ENCODE data around the gene CEP41.

Gene CEP41

DNA sequence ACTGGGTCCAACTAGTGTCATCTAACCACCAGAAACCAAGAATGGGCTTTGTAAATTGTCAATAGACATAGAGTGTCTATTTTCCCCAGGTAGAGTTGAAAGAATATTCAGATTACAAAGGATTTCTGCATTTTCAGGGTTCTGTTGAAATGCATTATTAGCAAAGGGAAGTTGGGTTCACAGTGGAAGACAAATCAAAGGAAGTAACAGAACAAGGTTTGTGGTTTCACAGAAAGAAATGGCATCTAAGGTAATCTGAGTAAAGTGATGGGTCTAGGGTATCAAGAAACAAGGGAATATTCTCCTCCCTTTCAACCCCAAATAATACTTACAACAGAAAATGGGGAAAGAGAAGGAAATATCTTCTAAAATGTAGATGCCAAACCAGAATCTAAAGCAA is 25.8 kb downstream of the CEP41 start:
- DNase-seq: no peak

DNA sequence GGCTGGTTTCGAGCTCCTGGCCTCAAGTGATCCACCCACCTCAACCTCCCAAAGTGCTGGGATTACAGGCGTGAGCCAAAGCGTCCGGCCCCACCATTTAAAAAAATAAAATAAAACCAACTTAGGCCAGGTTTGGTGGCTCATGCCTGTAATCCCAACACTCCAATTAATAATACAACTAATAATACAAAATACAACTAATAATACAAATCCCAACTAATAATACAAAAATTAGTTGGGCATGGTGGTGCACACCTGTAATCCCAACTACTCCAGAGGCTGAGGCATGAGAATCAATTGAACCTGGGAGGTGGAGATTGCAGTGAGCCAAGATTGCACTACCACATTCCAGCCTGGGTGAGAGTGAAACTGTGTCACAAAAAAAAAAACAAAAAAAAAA is 27.6 kb downstream of the CEP41 start:
- DNase-seq: no peak

DNA sequence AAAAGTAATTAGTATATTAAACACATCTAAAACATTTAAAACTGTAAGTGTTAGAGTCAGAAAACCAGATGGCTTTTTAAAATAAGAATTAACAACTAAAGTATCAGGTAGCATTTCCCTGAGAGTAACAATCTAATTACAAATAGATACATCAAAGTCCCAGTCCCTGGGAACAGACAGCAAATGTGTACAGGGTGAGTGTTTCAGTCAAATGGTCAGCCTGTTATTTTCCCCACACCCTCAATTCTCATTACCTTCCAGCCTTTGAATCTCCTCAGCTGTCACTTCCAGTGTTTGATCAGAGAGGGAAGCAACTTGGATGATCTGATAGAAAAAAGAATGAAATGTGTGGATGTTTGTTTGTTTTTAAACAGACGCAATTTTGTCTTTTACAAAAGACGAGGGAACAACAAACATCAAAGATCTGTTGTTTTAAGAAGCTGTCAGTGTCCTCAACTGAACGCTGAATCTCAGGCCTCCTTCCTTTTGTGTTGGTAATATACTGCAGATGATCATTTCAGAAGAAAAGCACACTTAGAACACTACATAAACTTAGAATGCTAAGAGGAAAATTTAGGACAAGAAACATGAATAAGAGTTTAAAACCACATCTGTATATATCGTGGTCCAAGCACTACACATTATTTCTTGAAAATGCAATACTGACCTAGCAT is 29.8 kb downstream of the CEP41 start:
- no peak for DNase-seq

DNA sequence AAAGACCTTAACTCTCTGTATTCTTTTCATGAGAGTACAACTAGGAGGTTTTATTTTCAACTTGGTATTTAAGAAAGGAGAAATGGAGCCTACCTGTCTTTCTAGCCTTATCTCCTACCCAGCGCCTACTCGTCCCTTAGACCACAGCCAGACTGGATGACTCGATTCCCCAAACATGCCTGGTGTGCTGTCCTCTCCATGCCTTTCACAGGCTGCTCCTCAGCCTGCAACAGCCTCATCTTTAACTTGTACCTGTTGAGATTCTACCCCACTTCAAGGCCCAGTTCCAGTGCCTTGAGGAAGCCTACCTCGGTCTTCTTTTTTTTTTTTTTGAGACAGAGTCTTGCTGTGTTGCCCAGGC is 31.1 kb downstream of the CEP41 start:
- no peak for DNase-seq

DNA sequence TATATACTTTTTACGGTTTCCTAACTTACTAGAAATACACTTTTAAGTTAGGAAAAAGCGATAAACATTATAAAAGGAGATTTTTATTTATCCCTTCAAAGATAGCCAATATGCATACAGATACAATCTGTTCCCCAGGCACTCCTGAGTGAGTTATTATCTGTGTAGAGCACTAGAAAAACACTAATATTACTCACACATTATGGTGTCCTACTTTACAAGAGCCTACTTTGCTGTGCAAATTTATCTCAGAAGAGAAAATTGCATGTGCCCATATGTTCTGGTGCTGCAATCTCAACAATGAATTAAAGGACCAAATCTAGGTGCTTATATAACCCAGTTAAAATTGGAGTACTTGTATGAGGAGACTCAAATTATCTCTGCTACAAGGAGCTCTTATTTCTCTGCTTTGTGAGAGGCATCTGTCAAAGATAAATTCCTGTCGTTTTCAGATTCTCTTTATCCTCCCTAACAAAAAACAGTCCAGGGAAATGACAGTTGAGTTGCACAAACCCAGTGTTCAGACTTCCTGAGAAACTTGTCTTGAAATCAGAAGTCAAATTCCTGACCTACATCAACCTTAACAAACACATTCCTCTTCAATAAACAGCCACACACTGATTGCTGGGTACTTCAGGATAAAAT is 31.6 kb downstream of the CEP41 start:
- DNase-seq: peak; percentile 98

DNA sequence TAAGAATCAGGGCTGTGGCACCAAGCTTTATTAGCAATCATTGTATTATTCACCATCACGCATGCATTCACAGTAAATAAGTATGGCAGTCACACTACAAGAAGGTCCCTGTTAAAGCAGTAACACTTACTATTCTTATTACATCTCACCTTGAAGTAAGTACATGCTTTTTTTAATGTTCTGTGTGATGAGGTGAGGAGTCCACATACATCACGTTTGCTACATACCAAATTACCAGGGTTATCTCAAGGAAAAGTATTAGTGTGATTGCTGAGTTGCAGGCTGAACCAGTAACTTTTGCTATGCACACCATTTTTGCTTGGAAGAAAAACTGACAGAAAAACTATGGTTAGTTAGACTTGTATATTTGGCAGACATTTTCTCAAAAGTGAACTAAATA is 35.8 kb downstream of the CEP41 start:
- DNase-seq: no peak

DNA sequence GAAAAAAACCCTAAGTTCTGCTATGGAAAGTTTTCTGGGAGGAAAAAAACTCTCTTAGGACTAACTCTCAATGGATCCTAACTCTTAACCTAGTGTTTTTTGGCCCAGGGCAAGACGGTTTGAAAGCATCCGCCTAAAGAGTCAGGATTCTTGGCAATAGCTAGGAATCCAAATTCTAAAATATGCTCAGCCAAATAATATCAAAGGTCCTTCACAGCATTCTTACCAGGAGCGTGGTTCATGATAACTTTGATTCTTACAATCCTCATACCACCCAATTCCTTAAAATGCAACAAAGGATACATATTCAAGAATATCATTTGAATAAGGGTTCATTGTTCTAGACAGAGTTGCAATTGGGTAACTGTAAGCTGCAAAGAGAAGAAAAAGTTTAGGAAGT is 39.2 kb downstream of the CEP41 start:
- DNase-seq: no peak

DNA sequence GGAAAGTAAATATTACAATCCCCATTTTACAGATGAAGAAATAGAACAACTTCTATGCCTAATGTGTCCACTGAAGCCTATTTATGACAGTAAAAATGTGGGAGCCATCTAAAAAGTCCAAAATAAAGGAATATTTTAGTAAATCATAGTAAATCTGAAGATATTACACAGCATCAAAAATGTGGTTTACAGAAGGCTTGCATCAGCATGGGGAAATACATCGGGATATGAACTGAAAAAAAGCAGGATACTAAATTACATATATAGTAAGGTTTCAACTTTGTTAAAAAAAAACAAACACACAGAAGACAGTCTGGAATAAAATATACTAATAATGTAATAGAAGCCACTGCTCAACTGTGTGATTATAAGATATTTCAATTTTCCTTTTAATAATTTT is 39.7 kb downstream of the CEP41 start:
- DNase-seq: no peak

DNA sequence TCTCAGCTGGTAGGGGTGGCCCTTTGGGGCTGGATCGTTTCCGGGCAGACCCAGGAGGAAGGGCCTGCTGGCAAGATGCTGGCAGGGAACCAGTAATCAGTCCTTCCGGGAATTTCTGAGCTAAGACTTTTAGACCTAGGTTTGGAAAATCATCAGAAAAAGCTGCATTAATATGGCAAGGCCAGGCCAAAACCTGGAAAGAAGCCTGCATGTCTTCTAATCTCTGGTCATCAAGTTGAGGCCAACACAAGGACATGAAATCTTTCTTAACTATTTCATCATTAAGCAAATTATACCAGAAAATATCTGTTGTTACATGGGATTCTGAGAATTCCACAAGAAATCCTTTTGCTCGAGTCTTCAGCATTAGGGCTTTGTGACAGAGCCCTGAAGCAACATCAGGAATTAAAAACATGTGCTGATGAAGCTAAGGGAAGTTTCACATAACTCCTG is 40.7 kb downstream of the CEP41 start:
- DNase-seq: no peak

DNA sequence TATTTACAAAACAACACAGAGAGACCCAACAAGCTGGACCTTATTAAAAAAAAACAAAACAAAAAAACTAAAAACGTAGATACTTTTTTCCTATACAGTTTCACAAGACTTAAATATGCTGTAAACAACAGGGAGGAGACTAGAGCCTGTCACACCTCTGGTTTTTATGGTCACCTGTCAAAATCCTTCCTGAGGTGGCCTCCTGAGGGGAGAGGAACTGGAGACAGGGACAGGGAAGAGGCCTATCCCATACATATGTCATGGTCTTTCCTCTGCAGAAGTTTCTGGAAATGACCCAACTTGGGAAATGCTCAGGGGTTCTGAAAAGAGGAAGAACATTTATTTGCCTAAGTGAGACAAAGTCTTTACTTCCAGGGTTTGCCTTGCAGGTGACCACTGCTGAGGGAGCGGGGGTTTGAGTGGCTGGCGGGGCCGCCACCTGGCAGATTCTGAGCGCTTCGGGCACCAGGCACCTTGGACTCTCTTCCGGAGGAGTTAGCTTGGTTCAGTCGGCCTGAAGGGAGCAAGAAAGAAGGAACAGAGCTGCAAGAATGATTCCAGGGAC is 42.2 kb downstream of the CEP41 start:
- no peak for DNase-seq

DNA sequence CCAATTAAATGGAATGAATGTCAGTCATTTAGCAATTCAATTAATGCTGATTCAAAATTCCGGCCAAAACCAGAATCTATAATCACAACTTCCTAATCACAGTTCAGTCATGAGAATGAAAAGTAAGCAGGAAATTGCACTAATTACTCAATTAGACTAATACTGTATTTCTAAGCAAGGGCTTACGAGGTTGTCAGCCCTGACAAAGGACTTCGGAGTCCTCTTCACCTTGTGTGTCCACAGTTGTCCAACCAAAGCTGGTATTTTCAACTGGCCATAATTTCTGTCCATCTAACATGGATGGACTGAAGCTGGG is 43.1 kb downstream of the CEP41 start:
- DNase-seq: no peak

DNA sequence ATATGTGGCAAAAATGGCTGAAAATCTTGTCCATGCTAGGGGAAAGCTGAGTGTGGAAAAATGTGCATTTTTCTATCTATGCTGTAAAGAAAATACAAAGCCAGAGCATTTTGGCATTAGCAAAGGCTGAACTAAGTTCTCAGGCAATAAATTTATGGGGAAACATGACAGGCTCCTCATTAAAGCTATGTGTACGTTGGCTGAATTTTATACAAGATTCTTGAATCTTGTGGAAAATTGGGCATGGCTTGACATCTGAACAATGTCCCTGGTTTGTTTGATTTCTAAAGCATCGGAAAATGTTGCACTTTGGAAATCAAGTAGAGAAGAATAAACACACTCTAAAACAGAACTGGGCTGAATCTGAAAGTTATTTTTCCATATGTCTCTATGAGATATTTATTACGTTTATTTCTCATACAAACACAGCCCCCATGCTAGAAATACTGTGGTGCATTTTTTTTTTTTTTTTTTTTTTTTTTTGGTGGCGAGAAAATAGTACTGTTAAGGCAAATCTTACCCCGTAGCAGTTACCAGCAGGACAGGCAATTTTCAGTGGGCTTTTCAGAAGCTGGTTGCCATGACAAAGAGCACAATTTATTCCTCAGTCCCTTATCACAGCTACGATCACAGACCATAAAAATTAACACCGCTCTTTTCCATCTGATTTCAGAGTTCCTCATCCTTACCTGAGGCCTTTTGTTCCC is 43.6 kb downstream of the CEP41 start:
- DNase-seq: no peak

DNA sequence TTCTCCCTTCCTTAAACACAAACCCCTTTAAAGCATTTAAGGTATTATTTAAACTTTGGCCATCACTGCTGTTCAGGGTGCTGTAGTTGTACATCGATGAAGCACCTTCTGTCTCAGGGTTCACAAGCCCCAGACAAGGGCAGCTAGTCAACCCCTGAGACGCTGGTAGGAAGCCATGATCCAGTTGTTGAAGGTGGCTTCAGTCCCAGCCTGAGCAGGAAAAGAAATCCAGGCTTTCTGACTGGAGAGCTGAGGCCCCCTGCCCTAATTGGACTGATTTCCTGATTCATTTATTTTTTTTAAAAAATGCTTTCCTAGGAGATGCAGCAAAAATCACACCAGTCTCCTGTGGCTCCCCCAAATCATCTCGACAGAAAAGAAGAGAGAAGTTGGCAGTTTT is 44.7 kb downstream of the CEP41 start:
- DNase-seq: no peak

DNA sequence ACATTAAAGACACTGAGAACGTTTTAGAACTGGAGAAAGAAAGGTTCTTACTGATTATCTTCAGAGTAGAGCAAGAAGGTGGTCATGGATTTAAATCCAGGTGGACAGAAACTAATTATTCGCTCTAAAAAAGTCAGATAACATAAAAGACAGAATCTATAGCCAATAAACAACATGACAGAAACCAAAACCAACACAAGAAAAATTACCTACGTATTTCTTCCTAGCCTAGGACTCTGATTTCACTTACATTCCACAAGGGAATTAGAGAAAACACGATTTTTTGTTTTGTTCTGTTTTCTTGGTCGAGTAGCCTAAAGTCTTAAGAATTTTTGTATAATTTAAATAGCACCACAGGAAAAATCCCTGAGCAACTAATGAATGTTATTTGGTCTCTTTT is 45.4 kb downstream of the CEP41 start:
- no peak for DNase-seq

DNA sequence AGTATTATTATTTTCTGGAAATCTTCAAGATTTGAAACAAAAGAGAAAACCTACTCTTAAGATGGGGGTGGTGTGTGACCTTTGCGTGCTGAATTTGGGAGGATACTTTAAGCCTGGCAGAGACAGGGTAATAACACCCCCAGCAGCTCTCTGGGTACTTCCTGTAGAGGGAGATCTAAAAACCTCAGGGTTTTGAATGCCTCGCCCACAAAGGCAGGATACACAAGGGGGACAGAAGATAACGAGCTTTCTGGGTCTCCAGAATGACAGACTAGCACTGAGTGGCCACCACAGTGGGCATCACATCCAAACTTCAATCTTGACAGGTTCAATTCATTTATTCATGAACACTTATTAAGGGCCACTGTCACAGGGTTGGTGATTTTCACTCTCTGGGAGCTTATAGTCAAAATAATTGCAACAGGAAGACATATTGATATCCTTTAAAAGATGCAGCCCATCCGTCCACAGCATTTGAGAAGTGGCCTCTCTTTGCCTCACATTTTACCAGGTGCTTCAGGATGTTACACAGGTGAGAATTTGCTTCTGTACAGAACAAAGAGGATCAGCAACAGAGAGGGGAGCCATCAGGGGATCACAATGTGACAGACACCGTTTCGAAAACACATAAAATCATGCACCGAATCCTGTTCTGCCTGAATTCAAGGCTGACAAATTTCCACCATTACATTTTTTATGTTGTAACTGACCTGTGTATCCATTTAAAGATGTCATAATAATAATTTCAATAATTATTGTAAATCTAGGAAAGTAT is 46.2 kb downstream of the CEP41 start:
- DNase-seq: no peak

DNA sequence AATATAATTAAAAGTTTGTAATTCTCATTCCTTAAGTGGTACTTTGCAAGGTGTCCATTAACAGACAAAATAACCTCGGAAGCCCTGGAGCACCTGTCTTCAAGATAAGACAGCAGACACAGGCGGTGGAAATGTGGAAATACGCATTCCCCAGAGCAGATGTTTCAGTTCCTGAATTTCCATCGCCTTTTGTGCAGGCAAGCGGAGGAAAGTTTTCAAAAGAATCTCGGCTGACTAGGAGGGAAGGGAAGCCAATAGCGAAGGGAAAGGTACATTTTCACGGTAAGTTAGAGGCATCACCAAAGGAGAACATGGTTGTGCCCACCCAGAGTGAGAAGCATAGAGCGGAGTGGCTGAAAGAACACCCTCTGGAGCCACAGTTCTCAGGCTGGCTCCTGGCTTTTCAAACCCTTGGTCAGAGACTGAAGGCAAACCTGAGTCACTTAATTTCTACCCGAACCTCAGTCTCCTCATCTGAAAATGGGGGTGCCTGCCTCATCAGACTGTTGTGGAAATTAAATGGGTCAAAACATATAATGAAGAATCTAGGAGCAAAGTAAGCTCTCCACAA is 46.9 kb downstream of the CEP41 start:
- DNase-seq: no peak

DNA sequence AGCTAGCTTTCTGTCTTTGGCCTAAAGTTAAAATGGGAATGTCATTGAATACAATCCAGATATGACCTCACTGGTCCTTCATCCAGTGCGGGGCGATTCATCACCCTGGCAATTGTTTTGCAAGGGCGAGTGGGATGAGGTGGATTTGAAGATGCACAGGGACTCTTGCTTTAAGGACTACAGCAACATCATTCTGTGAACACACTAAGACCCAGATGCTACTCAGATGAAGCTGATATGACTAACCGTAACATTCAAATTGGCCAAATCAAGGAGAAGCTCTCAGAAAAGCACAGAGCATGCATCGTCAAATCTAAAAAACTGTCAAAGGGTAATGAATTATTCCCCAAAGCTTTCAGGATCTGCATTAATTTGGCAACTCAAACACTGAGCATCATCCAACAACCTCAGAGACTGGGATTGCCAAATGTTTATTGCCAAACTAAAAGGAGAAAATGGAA is 47.7 kb downstream of the CEP41 start:
- no peak for DNase-seq

DNA sequence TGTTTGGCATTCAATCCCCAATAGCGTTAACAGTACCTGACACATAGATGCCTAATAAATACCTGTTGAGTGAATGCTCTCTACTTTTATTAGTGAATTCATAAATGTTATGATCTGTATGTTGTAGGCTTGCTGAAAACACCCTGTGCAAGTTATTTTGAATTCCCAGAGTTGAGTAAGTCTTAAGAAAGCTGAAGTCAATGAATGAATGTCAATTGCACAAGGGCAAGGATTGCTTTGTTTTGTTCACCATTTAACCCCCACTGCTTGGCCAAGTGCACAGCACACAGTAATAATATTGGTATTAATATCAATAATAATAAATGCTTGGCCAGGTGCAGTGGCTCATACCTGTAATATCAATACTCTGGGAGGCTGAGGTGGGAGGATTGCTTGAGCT is 50.3 kb downstream of the CEP41 start:
- no peak for DNase-seq

DNA sequence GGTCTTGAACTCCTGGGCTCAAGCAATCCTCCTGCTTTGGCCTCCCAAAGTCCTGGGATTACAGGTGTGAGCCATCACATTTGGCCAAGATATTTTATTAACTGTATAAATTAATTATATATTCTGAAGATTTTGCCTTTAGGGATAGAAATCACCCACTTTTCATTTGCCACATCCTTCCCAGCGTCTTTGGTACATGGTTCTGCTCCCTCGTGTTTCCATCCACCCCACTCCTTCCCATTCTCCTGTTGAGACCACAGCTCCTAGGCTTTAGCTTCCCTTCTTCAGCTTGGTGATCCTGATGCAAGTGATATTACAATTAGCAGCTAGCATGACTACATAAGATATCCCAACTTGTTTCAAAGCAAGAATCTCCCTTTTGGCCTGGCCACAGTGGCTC is 52.1 kb downstream of the CEP41 start:
- no peak for DNase-seq

DNA sequence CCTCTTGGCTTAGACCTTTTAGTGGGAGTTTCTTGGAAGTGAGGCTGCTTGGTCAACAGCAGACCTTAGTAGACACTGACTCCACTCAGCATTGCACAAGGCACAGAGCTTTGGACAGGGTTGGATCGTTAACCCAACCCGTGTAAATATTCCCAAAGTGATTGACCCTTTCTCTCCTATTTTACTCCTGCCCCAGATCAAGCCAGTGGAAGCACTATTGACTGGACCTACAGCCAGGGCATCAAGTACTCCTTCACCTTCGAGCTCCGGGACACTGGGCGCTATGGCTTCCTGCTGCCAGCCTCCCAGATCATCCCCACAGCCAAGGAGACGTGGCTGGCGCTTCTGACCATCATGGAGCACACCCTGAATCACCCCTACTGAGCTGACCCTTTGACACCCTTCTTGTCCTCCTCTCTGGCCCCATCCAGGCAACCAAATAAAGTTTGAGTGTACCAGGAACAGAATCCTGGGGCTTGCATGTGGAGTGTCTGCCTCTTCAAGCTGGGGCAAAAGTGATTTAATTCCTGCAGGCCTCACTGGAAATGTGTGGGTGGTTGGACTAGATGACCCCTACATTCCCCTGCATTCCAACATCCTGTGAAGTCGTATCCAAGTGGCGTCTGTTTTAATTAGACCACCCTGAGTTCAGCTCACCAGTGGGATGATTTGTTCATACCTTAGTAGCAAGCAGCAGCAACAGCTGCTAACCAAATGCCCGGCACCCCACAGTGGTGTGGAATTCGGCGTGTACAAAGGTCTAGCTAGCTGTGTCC is 53.0 kb downstream of the CEP41 start:
- DNase-seq: no peak

DNA sequence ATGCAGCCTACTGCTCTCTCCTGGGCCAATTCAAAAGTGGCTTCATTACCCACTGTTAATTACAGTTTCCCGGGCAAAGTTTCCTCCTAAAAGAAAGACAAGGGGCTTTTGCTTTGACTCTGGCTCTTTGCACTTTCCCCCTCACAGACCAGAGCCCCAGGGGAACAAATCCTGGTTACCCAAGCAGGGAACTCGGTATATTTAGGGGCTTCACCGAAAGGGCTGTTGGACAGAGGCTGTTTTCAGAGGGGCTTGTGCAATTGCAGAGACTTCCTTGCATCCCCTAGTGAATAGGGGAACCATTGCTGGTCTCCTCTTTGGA is 53.5 kb downstream of the CEP41 start:
- DNase-seq: no peak

DNA sequence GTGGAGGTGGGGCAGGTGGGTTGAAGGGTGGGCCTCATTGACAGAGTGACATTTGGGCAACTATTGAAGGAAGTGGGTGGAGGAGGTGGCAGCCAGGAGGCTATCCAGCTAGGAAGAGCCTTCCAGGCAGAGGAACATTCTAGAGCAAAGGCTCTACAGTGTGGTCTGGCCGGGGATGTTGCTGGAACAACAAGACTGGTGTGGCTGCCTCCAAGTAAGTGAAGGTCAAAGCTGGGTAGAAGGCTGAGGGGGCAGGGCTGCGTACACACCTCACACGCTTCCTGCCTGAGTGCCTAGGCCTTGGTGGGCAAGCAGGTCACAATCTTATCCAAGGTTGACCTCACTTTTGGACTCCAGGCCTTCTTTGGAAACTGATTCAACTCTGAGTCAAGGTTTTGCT is 53.9 kb downstream of the CEP41 start:
- no peak for DNase-seq
